Activated B cell treated with CpG ODN at 0.5 μM for 24 hours (primary cell): Measurements from ENCODE around the gene ZBTB44. TPM values are rescaled to one million over a fixed set of nuclear protein-coding genes. Genes with fewer than 3 reads are reported as not detected.

Experiments used
- ATAC-seq: fragments of 200-7000 bp; cut with Tn5 transposase; one replicate; pipeline ENCODE4 v1.10.0; 2021; ENCODE audit warnings: low read depth, mild to moderate bottlenecking, moderate library complexity
- CTCF ChIA-PET: fragments of 350-600 bp; sonication (Branson Sonifier 250); formaldehyde crosslinking; loops from one replicate; lab custom pipeline; 2021; ENCODE audit warnings: antibody characterized with exemption; lab: Charles Lee
- POLR2A ChIA-PET: fragments of 350-600 bp; sonication (Branson Sonifier 250); formaldehyde crosslinking; loops from one replicate; lab custom pipeline; 2021; ENCODE audit warnings: antibody characterized with exemption; lab: Charles Lee
- DNase-seq: peaks from one replicate; pipeline ENCODE4 v3.0.0; 2022
- H3K27ac Mint-ChIP-seq: one replicate; pipeline ENCODE4 v1.8.0; 2020; ENCODE audit warnings: mixed read lengths
- H3K27me3 Mint-ChIP-seq: one replicate; pipeline ENCODE4 v1.8.0; 2021; ENCODE audit warnings: mixed read lengths
- H3K36me3 Mint-ChIP-seq: one replicate; pipeline ENCODE4 v1.8.0; 2021; ENCODE audit warnings: low read depth, mixed read lengths
- H3K4me1 Mint-ChIP-seq: one replicate; pipeline ENCODE4 v1.8.0; 2021; ENCODE audit warnings: mixed read lengths
- H3K4me3 Mint-ChIP-seq: one replicate; pipeline ENCODE4 v1.8.0; 2020; ENCODE audit warnings: mild to moderate bottlenecking, mixed read lengths
- H3K9me3 Mint-ChIP-seq: one replicate; pipeline ENCODE4 v1.8.0; 2020; ENCODE audit warnings: mixed read lengths
- intact Hi-C: fragments of 100-400 bp; cut with micrococcal nuclease; formaldehyde crosslinking; loops from one replicate; pipeline ENCODE4 v1.15.1; 2024
- total RNA-seq: library from RNA; stranded (reverse); gene quantifications from 2 replicates; pipeline ENCODE4 v1.2.3, GENCODE V29; 2022
- TF ChIP-seq, protein P1 (sequence below): fragments of 200-600 bp; IDR thresholded peaks from one replicate; pipeline ENCODE4 v1.8.0; 2022; ENCODE audit warnings: antibody characterized with exemption, mild to moderate bottlenecking

ZBTB44 gene
- total RNA-seq, 1 donor from 2014 or later: 61.5 TPM

DNA sequence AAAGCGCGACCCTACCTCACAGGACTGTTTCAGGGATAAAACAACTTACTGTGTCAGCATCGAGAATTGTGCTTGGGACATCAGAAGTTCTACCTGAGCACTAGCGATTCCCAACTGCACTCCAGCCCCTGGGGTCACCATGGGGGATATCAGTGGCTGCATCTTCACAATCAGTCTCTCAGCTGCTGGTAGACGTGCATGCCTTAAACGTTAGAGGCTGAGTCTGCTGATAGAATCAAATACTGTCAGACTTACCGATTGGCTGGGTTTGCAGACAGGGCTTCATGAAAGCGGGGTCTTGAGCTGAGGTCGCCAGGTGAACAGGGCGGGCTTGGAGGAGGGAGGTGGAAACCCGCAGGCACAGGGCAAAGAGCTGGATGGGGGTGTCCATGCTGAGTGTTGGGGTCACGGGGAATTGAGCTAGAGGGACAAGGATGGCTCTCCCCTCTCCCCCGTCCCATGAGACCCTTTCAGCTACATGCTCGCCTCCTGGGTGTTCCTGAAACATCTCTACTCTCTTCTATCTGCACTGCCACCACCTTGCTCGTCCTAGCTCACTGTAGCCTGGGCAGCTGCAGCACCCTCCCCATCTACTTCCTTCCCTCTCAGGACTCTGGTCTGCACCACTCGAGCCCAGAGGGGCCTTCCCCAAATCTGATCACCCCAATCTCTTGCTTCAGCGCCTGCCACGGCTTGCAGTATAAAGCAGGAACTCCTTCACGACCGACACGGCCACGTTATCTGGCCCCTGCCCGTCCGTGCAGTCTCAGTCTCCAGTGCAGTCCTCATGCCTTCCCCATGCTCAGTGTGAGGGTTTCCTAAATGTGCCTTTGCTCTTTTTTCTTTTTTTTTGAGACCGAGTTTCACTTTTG lies 111.7 kb downstream of the ZBTB44 start:
- H3K9me3 Mint-ChIP-seq: no peaks in the 10 kb centered on the region
- DNase-seq (no peak), ATAC-seq (peak; percentile 33)
- CTCF ChIA-PET: interaction anchor here (0.8 to 1.2 kb wide), 2 partner anchors 10 to 71 kb away, joined by 3 to 6 read pairs; no protein-coding TSS in a partner anchor
- POLR2A ChIA-PET: interaction anchor here (1.4 kb wide), 1 partner anchor 37 kb away, joined by 6 read pairs; no protein-coding TSS in a partner anchor
- peaks cover 49% of the 10 kb centered on the region for H3K36me3 Mint-ChIP-seq
- no peaks in the 10 kb centered on the region for H3K27me3 Mint-ChIP-seq
- intact Hi-C loops: loop anchor here (2.0 kb wide), 1 partner anchor 38 kb away; no protein-coding TSS in a partner anchor
- H3K27ac Mint-ChIP-seq: peak overlapping the region; percentile 56
- TF ChIP-seq, protein P1, sequence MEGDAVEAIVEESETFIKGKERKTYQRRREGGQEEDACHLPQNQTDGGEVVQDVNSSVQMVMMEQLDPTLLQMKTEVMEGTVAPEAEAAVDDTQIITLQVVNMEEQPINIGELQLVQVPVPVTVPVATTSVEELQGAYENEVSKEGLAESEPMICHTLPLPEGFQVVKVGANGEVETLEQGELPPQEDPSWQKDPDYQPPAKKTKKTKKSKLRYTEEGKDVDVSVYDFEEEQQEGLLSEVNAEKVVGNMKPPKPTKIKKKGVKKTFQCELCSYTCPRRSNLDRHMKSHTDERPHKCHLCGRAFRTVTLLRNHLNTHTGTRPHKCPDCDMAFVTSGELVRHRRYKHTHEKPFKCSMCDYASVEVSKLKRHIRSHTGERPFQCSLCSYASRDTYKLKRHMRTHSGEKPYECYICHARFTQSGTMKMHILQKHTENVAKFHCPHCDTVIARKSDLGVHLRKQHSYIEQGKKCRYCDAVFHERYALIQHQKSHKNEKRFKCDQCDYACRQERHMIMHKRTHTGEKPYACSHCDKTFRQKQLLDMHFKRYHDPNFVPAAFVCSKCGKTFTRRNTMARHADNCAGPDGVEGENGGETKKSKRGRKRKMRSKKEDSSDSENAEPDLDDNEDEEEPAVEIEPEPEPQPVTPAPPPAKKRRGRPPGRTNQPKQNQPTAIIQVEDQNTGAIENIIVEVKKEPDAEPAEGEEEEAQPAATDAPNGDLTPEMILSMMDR: no peak
- no peak overlapping the region for H3K4me3 Mint-ChIP-seq
- peaks cover 32% of the 10 kb centered on the region for H3K4me1 Mint-ChIP-seq

GRCh38 chr11:130202009-130202817 lies 112.5 kb downstream of the ZBTB44 start:
- Mint-ChIP-seq H3K4me1 (peaks cover 32% of the 10 kb centered on the region), H3K27me3 (no peaks in the 10 kb centered on the region), H3K4me3 (no peak overlapping the region), H3K27ac (peak overlapping the region; percentile 2), H3K9me3 (no peaks in the 10 kb centered on the region), H3K36me3 (peaks cover 49% of the 10 kb centered on the region)
- TF ChIP-seq, protein P1: no peak
- intact Hi-C loops: loop anchor here (2.0 kb wide), 1 partner anchor 37 kb away; no protein-coding TSS in a partner anchor
- DNase-seq (no peak), ATAC-seq (peak; percentile 84)
- ChIA-PET POLR2A (interaction anchor here (1.1 to 1.4 kb wide), 2 partner anchors 36 to 198 kb away, joined by 5 to 6 read pairs; no protein-coding TSS in a partner anchor), CTCF (interaction anchor here (0.6 to 1.2 kb wide), 3 partner anchors 11 to 233 kb away, joined by 3 to 6 read pairs (median 3); no protein-coding TSS in a partner anchor)

DNA sequence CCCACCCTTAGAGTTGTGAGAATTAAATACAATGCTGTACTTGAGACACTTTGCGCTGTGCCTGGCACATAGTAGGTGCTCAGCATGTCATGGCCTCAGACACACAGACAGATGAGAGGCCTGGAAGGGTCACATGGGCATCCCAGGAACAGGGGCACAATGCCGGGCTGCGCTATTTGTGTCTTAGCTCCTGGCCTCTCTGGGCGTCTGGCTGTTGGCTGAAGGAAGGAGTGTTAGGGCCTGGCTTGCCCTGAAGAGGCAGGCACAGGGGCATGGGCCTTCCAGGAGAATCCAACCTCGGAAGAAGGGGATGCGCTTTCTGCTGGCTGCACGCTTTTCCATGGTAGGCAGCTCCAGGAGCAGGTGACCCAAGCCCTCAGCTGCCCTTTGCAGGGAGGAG lies 113.7 kb downstream of the ZBTB44 start:
- ChIA-PET CTCF (interaction anchor here (1.4 kb wide), 1 partner anchor 12 kb away, joined by 5 read pairs; no protein-coding TSS in a partner anchor), POLR2A (no interaction called here)
- Mint-ChIP-seq H3K4me1 (peaks cover 31% of the 10 kb centered on the region), H3K27me3 (no peaks in the 10 kb centered on the region), H3K27ac (no peak overlapping the region), H3K36me3 (peaks cover 58% of the 10 kb centered on the region), H3K4me3 (no peak overlapping the region), H3K9me3 (no peaks in the 10 kb centered on the region)
- TF ChIP-seq, protein P1: no peak
- ATAC-seq: no peak
- DNase-seq: no peak
- intact Hi-C loops: no loop called here

- TF ChIP-seq, protein P1: no peak
- H3K4me1 Mint-ChIP-seq: peaks cover 30% of the 10 kb centered on the region
- H3K9me3 Mint-ChIP-seq: no peaks in the 10 kb centered on the region
- ChIA-PET CTCF (no interaction called here), POLR2A (no interaction called here)
- intact Hi-C loops: no loop called here
- ATAC-seq: no peak
- no peak overlapping the region for H3K27ac Mint-ChIP-seq
- DNase-seq: no peak
- H3K27me3 Mint-ChIP-seq: no peaks in the 10 kb centered on the region
- no peak overlapping the region for H3K4me3 Mint-ChIP-seq
- peaks cover 56% of the 10 kb centered on the region for H3K36me3 Mint-ChIP-seq
Measured at GRCh38 chr11:130199792-130200191, 114.9 kb downstream of the ZBTB44 start.
